NCI-H2227 (cell line): ENCODE measurements around the gene RASL12.
"Not testable (repeated sequence)": the region's sequence is repeated elsewhere in the genome, so short reads cannot be mapped to it uniquely, and the experiment has no call there.

ENCODE experiments used
- DNase-seq: peaks from one replicate; lab custom pipeline; 2025; ENCODE audit not compliant: unreplicated experiment; lab: John Stamatoyannopoulos, UW

Gene RASL12

DNA sequence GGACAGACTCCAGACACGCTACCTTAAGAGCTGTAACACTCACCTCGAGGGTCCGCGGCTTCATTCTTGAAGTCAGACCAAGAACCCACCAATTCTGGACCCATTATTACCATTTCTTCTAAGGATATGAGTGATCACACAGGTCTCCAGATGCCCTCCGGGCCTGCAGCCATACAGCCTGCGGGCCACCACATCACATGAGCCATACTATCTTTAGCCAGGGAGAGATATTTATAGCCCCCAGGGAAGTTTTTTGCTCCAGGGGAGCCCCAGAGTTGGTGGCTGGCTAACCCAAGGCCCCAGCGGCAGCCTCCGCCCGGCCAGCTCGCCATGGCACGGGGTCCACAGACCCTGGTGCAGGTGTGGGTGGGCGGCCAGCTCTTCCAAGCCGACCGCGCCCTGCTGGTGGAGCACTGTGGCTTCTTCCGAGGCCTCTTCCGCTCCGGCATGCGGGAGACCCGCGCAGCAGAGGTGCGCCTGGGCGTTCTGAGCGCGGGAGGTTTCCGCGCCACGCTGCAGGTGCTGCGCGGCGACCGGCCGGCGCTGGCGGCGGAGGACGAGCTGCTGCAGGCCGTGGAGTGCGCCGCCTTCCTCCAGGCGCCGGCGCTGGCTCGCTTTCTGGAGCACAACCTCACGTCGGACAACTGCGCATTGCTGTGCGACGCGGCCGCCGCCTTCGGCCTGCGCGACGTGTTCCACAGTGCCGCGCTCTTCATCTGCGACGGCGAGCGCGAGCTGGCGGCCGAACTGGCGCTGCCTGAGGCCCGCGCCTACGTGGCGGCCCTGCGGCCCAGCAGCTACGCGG, 8.9 kb upstream of the RASL12 start, which contains the start of gene KBTBD13:
Gene KBTBD13 (plus strand): TSS at position 261 of the 805 bp plus-strand sequence. CDS start 70 bp downstream, at position 331.
- DNase-seq, result no peak

DNA sequence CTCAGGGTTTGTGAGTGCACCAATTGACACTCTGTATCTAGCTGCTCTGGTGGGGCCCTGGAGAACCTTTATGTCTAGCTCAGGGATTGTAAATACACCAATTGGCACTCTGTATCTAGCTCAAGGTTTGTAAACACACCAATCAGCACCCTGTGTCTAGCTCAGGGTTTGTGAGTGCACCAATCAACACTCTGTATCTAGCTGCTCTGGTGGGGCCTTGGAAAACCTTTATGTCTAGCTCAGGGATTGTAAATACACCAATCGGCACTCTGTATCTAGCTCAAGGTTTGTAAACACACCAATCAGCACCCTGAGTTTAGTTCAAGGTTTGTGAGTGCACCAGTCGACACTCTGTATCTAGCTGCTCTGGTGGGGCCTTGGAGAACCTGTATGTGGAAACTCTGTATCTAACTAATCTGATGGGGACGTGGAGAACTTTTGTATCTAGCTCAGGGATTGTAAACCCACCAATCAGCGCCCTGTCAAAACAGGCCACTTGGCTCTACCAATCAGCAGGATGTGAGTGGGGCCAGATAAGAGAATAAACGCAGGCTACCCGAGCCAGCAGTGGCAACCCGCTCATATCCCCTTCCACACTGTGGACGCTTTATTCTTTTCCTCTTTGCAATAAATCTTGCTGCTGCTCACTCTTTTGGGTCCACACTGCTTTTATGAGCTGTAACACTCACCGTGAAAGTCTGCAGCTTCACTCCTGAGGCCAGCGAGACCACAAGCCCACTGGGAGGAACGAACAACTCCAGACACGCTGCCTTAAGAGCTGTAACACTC, 8.0 kb upstream of the RASL12 start:
- DNase-seq, result not testable (repeated sequence)

DNA sequence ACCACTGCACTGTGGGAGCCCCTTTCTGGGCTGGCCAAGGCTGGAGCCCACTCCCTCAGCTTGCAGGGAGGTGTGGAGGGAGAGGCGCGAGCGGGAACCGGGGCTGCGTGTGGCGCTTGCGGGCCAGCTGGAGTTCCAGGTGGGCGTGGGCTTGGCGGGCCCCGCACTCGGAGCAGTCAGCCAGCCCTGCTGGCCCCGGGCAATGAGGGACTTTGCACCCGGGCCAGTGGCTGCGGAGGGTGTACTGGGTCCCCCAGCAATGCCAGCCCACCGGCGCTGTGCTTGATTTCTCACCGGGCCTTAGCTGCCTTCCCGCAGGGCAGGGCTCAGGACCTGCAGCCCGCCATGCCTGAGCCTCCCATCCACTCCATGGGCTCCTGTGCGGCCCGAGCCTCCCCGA, 7.2 kb upstream of the RASL12 start:
- not testable (repeated sequence) for DNase-seq

DNA sequence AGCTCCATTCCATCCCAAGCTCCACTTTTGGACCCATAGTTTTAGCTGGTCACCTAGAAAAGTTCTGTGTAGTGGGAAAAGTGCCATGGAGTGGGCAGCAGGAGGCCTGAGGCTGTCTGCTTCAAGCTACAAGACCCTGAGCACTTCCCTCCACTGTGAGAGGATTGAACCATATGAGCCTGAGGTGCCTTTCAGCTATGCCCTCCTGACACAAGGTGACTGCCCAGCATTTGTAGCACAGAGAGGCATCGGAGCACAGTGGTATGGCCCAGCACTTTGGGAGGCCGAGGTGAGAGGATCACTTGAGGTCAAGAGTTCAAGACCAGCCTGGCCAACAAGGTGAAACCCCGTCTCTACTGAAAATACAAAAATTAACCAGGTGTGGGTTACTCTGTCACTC, 4.8 kb upstream of the RASL12 start:
- no peak for DNase-seq

DNA sequence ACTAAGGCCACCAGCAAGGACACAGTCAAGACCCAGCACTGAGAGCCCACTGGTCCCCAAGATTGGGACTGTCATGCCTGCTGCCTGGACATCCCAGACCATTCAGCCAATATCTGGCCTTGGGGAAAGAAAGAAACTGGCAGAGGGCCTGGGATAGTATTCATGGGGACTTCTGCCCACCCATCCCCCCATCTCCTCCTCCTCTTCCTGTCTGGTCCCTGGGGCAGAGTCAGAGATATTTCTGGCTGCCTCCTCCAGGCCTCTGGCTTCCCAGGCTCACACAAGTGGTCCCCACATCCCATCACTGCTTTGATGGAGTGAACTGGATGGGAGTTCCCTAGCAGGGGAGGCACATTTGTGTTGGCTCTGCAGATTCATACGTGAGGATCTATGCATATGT, 4.2 kb upstream of the RASL12 start:
- no peak for DNase-seq

DNA sequence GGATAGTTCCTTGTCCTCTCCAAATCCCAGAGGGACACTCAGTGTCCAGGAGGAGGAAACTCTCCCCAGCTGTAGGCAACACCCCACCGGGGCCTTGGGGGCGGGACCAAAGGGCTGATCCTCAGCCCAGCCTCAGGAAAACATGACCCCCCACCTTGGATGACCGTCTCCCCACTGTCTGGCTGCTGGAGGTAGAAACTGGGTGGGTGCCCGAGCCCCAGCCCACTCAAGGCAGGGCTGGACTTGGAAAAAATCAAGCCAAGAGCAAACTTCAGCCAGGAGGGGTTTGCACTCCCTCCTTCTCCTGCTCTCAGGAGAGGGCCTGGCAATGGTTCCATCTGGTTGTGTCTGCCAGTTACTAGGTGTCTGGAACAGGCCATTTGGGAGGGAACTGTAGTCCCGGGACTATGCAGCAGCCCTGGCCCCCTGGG, 3.6 kb upstream of the RASL12 start:
- no peak for DNase-seq

DNA sequence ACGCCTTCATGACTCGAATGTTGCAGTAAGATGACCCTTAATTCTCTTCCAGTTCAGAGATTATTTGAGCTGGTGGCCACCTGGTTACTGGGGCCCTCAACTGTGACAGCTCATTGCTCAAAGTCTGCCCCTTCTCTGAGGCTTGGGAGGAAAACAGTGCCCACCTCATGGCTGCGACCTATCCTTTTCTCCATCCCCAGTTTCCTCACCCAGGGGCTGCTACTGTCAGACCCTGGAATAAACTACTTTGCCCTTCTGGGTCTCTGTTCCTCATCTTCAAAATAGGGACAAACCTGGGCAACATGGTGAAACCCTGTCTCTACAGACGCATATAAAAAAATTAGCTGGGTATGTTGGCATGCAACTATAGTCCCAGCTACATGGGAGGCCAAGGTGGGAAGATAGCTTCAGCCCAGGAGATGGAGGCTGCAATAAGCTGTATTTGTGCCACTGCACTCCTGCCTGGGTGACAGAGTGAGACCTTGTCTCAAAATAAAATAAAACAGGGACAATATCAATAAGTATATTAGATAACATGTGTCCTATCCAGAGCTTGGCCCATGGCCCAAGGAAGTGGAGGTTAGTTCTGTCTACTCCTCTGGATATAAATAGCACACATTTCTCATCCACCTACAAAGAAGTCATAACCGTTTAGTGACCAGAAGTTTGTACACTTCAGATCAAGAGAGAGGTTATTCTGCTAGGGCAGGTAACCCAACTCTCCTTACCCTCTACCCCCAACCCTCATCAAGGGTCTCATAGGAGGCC, 2.2 kb upstream of the RASL12 start:
- DNase-seq, result no peak

DNA sequence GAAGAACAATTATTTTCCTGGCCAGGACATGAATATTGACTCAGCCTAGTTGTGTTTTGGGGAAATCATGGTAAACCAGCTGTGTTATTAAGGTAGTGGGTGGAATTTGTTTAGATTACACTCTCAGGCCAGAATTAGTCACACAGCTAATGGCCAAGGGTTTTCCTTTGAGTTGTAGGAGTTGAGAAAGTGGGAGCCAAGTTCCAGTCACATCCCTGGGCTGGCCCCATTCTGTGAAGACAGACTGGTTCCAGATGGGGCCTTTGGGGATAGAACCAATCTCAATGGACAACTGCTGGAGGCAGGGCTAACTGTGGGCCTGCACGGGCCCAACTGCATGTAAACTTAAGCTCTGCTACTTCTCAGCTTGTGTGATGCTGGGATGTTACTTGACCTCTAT, 1.4 kb upstream of the RASL12 start:
- no peak for DNase-seq

DNA sequence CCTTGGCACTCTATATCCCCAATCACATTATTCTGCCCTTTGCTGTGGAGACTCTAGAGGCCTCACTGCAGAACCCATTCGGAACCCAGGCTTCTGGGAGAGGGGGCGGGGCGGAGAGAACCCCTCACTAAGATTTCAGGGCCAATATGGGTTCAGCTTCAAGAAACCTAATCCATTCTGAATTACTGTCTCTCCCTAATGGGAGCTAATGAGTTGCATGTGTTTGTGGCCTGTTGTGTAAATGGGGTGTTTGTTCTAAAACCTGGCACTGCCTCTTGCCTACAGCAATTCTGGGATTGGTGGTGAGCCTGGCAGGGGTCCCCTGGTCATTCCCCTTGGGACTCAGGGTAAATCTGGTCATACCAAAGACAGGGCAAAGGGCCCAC, 605 bp upstream of the RASL12 start:
- DNase-seq, result no peak

DNA sequence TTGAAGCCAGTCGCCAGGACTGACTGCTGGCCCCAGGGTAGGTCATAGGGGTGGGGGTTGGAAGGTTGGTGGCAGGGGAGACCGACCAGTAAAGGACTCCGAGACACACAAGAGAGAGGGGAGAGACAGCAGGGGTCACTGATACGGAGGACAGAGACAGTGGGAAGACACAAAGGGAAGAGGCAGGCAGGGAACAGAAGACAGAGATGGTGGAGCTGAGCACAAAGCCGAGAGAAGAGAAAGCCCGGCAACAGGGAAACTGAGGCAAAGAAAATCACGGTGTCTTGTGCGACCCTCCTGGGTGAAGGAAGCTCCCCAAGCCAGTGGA, 510 bp downstream of the RASL12 start:
- no peak for DNase-seq

DNA sequence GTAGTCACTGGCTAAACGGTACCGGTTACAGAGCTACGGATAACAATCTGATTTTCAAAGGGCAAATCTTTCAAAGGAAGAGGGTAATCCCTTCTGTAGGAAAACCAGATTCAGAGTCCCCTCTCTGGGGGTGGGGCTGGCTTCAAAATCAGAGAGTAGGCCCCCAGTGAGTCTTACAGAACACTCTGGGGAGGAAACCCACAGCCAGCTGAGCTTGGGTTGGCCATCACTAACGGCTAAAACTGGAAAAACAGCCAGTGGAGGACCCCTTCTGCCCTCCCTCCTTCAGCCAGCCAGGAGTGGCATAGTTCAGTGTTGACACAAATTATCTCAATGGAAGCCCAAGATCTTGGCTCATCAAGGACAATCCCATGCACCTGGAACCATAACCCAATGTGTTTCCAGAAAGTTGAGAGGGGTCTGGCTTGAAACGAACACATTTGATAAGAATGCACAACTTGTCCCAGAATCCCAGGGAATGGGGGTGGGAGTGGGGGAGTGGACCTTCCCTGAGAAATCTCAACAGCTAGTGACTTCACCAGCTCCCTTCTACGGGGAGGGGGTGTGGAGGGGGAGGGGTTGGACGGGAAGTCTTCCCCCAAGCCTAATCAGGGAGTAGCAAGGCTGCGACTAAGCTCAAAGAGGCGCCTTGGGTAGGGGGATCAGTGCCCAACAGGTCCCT, 1.0 kb downstream of the RASL12 start:
- DNase-seq, result no peak

DNA sequence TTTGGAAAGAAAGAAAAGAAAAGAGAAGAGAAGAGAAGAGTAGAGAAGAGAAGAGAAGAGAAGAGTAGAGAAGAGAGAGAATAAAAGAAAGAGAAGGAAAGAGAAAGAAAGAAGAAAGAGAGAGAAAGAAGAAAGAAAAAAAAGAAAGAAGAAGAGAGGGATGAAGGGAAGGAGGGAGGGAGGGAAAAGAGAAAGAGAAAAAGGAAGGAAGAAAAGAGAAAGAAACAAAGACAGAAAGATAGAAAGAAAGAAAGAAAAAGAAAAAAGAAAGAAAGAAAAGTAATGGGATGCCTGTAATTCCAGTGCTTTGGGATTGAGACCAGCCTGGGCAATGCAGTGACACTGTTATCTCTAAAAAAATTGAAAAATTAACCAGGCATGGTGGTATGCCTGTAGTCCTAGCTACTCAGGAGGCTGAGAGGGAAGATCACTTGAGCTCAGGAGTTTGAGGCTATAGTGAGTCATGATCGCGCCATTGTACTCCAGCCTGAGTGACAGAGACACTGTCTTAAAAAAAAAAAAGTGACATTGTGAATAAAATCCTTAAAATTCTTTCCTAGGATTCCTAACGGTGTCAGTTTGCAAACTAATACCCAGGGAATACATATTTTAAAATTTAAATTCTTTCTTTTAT, 1.7 kb downstream of the RASL12 start:
- DNase-seq, result no peak

DNA sequence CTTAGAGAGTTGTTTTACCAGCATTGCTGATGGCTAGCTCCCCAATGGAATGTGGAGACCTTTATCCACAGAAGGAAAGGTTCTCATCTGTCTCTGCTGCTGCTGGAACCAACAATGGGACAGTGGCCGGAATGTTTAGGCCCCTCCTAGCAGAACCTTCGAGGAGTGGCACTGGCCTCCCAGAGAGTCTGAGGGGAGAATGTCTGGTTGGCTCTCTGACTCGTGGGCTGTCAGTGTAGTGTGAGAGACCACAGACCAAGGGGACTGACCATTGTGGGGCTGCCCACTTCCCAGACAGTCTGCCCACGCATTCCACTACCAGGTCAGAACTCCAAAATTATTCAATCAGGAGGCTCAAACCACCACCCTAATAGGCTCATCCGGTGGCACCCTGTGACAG, 5.1 kb downstream of the RASL12 start:
- no peak for DNase-seq

DNA sequence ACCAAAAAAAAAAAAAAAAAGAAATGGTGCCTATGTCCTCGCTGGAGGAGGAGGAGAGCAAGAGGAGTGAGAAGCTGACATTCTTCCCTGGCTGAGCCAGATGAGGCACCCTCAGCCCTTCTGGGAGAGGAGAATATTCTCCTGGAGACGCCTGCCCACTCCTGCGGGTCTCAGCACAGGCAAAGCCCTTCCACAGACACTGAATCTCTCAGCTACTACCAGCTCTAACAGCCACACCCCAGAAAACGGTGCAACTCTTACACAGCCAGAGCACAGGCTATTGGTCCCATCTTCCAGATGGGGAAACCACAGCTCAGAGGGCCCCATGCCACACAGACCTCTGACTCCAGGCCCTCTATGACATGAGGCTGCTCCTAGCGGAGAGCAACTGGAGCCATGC, 5.7 kb downstream of the RASL12 start:
- no peak for DNase-seq

DNA sequence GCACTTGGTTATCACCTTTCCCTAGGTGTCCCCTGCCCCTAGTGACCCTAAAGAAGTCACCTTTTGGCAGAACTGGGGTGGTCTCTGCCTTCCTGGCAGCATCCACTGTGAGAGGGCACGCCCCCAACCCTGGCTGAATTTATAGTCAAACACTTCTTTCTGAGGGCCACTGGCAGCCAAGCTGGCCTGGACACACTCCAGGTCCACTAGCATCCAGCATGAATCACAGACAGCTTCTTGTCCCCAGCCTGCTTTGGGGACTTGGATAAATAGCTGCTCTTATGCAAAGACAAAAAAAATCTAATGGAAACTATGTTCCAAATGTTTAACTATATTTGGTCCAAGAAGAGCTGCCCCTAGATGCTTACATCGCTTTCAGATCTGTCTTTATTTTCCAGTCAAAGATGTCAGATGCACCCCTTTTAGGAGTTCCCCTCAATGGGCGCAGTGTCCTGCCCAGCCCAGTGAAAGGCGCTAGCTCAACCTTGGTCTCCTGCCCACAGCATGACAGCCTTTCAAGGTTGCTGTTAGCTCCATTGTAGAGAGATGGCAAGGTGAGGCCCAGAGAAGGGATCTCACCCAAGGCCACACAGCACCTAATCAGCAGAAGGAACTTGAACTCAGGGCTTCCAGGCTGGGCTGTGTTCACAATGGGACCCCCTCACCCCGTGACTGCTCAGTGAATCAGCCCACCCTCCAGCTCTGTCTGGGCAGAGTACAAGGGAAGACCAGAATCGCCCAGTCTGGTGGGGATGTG, 7.0 kb downstream of the RASL12 start:
- no peak for DNase-seq

DNA sequence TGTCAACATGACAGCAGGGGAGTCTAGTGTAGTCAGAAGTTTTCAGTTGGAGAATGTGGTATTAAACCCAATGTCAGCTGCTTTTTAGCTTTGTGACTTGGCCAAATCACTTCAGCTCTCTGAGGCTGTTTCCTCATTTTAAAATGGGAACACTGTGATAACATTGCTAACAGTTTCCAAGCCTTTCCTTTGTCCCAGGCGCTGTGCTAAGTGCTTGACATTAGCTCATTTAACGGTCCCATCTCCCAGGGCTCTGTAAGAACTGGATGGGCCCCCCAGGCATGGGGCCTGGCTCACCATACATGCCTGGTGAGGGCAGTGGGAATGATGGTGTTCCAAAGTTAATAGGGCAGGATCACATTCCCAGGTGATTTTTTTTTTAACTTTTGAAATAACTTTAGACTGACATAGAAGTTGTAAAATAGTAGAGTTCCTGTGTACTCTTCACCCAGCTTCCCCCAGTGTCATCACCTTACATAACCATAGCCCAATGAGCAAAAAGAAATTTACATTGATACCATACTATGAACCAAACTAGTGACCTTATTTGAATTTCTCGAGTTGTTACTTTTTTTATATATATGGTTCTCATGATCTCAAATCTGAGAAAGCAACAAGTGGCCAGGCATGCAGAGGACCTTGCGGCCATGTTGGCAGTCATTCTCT, 7.7 kb downstream of the RASL12 start:
- no peak for DNase-seq

DNA sequence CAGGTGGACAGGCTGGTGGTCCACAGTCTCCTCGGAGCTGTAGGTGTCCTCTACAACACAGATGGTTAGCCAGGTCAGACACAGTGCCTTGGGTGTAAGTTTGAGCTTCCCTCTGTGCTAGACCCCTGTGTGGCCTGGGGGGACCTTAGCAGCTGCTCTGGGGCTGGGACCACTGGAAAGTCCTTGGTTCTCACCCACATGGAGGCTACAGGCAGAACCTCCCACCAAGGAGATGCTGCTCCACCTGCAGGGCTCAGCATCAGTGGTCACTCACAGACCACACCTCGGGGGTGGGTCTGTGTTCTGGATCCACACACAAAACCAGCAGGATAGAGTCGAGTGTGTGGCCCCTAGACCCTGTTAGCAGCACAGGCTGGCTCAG, 8.4 kb downstream of the RASL12 start:
- no peak for DNase-seq

DNA sequence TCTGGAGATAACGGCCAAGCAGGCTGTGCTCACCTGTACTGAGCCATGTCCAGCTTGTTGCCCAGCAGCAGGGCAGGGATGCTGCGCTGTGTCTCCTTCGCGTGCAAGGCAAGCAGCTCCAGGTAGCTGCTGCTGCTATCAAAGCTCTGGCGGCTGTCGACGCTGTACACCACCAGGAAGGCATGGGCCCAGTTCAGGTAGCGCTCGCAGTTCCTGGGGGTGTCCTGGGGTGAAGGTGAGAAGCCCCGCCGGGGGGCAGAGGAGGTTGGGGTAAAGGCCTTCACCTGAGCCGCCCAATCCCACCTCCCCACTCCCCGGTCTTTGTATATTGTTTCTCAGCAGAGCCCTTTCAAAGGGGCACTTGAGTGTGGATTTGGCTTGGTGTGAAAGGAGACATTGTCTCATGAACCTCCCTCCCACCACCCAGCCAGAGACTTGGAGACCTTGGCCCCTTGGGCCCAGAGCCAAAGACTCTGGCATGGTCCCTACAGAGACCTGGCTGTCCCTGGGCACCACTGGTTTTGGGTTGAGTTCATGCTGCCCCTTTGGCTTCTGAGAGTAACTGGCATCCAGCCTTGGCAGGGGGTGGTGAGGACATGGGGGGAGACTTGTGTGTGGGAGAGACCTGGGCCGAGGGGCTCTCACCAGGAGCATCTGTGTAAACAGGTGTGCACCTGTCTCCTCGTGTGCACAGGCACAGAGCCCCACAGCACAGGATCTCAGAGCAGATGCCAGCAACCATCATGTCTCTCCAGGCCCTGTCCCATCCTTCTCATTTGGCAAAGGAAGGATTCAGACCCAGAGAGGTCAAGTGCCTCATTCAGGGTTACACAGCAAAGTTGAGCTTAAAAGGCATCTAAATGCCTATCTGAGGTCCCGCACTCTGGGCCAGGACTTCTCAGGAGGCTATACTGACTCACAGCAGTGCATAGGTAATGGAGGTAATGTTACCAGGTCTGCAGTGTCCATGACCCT, 9.1 kb downstream of the RASL12 start:
- DNase-seq, result no peak
